ENCODE data around the gene YPEL2.

YPEL2 gene

GRCh38 chr17:59425085-59425931, 93.9 kb downstream of the YPEL2 start:
- H3K4me3 ChIP-seq, result peak overlapping the region; percentile 25
- DNase-seq (ENCODE audit: low spot score), result peak; percentile 82
- H3K27ac ChIP-seq, result peak overlapping the region; percentile 87 to 95
- TF ChIP-seq CTCF (IDR thresholded peaks at IDR 0.05), result no peak

- peak overlapping the region; percentile 25 for H3K4me3 ChIP-seq
- no peak for DNase-seq (ENCODE audit: low spot score)
- peak overlapping the region; percentile 87 to 95 for H3K27ac ChIP-seq
- TF ChIP-seq CTCF (IDR thresholded peaks at IDR 0.05), result no peak
These were observed 94.6 kb downstream of the YPEL2 start for GRCh38 chr17:59426031-59426430.

- Histone ChIP-seq H3K27ac (peak overlapping the region; percentile 87 to 95), H3K4me3 (peak overlapping the region; percentile 1)
- TF ChIP-seq CTCF (IDR thresholded peaks at IDR 0.05), result no peak
- DNase-seq (ENCODE audit: low spot score), result no peak
These were observed 96.0 kb downstream of the YPEL2 start for GRCh38 chr17:59427425-59427921.

- no peak for TF ChIP-seq CTCF (IDR thresholded peaks at IDR 0.05)
- DNase-seq (ENCODE audit: low spot score), result no peak
- Histone ChIP-seq H3K4me3 (peak overlapping the region; percentile 1), H3K27ac (peak overlapping the region; percentile 87 to 95)
These were observed 96.5 kb downstream of the YPEL2 start for GRCh38 chr17:59427996-59428395.

GRCh38 chr17:59428916-59429485, 97.5 kb downstream of the YPEL2 start:
- peak overlapping the region; percentile 87 to 95 for H3K27ac ChIP-seq
- TF ChIP-seq CTCF (IDR thresholded peaks at IDR 0.05), result no peak

GRCh38 chr17:59431601-59432000, 100.1 kb downstream of the YPEL2 start:
- DNase-seq (ENCODE audit: low spot score), result no peak
- H3K4me3 ChIP-seq, result no peak overlapping the region
- TF ChIP-seq CTCF (IDR thresholded peaks at IDR 0.05), result no peak
- no peak overlapping the region for H3K27ac ChIP-seq

More at GRCh38 chr17:59428916-59429485, 97.5 kb downstream of the YPEL2 start:
- no peak for DNase-seq (ENCODE audit: low spot score)
- no peak overlapping the region for H3K4me3 ChIP-seq
